CD4-positive, alpha-beta T cell treated with Interleukin-10 for 1 hour (primary cell): ENCODE data around the gene AKAP8L.
A peak's percentile ranks its signal among the peaks of the same experiment; 100 is the strongest.
"Not testable (repeated sequence)": the region's sequence is repeated elsewhere in the genome, so short reads cannot be mapped to it uniquely, and the experiment has no call there.

Experiments
- DNase-seq: peaks from one replicate; pipeline ENCODE4 v3.0.0-alpha.2; 2020

AKAP8L gene

GRCh38 chr19:15337202-15337601, 81.6 kb downstream of the AKAP8L start:
- DNase-seq, result no peak

GRCh38 chr19:15335992-15336391, 82.8 kb downstream of the AKAP8L start:
- not testable (repeated sequence) for DNase-seq

GRCh38 chr19:15332311-15332996, 86.3 kb downstream of the AKAP8L start, which contains the start of gene BRD4:
Gene BRD4, minus strand, starts transcription at chr19:15332539. Its CDS starts 59,440 bp downstream, at chr19:15273099.
- peak; percentile 83 for DNase-seq

- peak; percentile 72 for DNase-seq
Measured at GRCh38 chr19:15331419-15332310, 87.1 kb downstream of the AKAP8L start.

GRCh38 chr19:15330801-15331418, 87.9 kb downstream of the AKAP8L start:
- peak; percentile 45 for DNase-seq
